ENCODE measurements around the gene CEACAM5. TPM values are rescaled to one million over a fixed set of nuclear protein-coding genes. Genes with fewer than 3 reads are reported as not detected.

The CEACAM5 gene
- total RNA-seq, 1 experiment from 2014 or later = 0.46 TPM

DNA sequence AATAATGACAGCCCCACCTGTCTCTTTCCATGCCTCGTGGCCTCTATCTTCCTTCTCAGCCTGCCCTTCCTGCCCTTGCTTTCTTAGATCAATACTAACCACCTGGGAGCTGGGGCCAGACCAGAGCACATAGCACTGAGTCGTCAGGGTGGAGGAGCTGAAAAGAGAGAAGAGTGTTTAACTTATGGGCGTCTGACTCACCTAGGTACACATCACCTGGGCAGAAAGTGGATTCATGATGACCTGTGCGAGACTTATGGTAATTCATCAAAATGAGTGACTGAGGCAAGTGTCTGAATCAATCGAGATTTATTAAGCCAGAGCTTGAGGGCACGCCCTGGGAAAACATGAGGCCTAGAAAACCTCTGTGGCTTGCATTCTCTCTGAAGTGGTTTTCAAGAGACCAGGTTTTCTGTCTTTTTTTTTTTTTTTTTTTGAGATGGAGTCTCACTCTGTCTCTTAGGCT, 66.1 kb downstream of the CEACAM5 start (continued):
- TF ChIP-seq, protein P1, sequence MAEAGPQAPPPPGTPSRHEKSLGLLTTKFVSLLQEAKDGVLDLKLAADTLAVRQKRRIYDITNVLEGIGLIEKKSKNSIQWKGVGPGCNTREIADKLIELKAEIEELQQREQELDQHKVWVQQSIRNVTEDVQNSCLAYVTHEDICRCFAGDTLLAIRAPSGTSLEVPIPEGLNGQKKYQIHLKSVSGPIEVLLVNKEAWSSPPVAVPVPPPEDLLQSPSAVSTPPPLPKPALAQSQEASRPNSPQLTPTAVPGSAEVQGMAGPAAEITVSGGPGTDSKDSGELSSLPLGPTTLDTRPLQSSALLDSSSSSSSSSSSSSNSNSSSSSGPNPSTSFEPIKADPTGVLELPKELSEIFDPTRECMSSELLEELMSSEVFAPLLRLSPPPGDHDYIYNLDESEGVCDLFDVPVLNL (CRISPR knock-in tag; IDR thresholded peaks at IDR 0.05; ENCODE audit: borderline replicate concordance, low read depth) = no peak
- no peak for TF ChIP-seq TP53 (CRISPR knock-in tag; IDR thresholded peaks at IDR 0.05)
- TF ChIP-seq TEAD4 (CRISPR knock-in tag; IDR thresholded peaks at IDR 0.05) = no peak
- TF ChIP-seq, protein P2, sequence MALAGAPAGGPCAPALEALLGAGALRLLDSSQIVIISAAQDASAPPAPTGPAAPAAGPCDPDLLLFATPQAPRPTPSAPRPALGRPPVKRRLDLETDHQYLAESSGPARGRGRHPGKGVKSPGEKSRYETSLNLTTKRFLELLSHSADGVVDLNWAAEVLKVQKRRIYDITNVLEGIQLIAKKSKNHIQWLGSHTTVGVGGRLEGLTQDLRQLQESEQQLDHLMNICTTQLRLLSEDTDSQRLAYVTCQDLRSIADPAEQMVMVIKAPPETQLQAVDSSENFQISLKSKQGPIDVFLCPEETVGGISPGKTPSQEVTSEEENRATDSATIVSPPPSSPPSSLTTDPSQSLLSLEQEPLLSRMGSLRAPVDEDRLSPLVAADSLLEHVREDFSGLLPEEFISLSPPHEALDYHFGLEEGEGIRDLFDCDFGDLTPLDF (CRISPR knock-in tag; IDR thresholded peaks at IDR 0.05) = no peak
- TF ChIP-seq, protein P3, sequence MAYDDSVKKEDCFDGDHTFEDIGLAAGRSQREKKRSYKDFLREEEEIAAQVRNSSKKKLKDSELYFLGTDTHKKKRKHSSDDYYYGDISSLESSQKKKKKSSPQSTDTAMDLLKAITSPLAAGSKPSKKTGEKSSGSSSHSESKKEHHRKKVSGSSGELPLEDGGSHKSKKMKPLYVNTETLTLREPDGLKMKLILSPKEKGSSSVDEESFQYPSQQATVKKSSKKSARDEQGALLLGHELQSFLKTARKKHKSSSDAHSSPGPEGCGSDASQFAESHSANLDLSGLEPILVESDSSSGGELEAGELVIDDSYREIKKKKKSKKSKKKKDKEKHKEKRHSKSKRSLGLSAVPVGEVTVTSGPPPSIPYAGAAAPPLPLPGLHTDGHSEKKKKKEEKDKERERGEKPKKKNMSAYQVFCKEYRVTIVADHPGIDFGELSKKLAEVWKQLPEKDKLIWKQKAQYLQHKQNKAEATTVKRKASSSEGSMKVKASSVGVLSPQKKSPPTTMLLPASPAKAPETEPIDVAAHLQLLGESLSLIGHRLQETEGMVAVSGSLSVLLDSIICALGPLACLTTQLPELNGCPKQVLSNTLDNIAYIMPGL (CRISPR knock-in tag; IDR thresholded peaks at IDR 0.05) = no peak
- TF ChIP-seq, protein P4, sequence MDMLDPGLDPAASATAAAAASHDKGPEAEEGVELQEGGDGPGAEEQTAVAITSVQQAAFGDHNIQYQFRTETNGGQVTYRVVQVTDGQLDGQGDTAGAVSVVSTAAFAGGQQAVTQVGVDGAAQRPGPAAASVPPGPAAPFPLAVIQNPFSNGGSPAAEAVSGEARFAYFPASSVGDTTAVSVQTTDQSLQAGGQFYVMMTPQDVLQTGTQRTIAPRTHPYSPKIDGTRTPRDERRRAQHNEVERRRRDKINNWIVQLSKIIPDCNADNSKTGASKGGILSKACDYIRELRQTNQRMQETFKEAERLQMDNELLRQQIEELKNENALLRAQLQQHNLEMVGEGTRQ (CRISPR knock-in tag; IDR thresholded peaks at IDR 0.05) = no peak

DNA sequence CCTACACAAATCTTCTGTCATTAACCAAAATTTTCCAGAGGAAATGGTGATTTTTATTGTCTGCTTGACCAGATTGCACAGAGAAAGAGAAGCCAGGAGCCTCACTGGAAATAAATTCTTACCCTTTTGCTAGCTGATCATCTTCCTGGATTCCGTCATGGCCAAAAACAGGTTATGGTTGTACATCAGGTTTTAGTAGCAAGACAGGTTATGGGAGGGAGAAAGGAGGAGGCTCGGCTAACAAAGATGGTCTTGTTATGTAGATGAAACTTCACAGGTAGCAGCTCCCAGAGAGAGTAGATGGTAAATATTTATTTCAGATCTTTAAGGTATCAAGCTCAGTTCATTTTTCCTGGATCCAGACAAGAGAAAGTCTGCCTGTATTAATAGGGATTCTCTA, 68.3 kb downstream of the CEACAM5 start:
- CTCF ChIA-PET = interaction anchor here (1.0 to 5.3 kb wide), 8 partner anchors 9 to 328 kb away, joined by 3 to 55 read pairs (median 4); no protein-coding TSS in a partner anchor
- TF ChIP-seq, protein P5, sequence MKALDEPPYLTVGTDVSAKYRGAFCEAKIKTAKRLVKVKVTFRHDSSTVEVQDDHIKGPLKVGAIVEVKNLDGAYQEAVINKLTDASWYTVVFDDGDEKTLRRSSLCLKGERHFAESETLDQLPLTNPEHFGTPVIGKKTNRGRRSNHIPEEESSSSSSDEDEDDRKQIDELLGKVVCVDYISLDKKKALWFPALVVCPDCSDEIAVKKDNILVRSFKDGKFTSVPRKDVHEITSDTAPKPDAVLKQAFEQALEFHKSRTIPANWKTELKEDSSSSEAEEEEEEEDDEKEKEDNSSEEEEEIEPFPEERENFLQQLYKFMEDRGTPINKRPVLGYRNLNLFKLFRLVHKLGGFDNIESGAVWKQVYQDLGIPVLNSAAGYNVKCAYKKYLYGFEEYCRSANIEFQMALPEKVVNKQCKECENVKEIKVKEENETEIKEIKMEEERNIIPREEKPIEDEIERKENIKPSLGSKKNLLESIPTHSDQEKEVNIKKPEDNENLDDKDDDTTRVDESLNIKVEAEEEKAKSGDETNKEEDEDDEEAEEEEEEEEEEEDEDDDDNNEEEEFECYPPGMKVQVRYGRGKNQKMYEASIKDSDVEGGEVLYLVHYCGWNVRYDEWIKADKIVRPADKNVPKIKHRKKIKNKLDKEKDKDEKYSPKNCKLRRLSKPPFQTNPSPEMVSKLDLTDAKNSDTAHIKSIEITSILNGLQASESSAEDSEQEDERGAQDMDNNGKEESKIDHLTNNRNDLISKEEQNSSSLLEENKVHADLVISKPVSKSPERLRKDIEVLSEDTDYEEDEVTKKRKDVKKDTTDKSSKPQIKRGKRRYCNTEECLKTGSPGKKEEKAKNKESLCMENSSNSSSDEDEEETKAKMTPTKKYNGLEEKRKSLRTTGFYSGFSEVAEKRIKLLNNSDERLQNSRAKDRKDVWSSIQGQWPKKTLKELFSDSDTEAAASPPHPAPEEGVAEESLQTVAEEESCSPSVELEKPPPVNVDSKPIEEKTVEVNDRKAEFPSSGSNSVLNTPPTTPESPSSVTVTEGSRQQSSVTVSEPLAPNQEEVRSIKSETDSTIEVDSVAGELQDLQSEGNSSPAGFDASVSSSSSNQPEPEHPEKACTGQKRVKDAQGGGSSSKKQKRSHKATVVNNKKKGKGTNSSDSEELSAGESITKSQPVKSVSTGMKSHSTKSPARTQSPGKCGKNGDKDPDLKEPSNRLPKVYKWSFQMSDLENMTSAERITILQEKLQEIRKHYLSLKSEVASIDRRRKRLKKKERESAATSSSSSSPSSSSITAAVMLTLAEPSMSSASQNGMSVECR (CRISPR knock-in tag; IDR thresholded peaks at IDR 0.05; ENCODE audit: borderline replicate concordance) = no peak
- TF ChIP-seq JUN (CRISPR knock-in tag; IDR thresholded peaks at IDR 0.05) (no peak), ZNF232 (CRISPR knock-in tag; IDR thresholded peaks at IDR 0.05) (no peak), CREM (CRISPR knock-in tag; IDR thresholded peaks at IDR 0.05) (no peak), RORB (CRISPR knock-in tag; IDR thresholded peaks at IDR 0.05) (no peak), FOXK1 (CRISPR knock-in tag; IDR thresholded peaks at IDR 0.05) (no peak), HMGA2 (CRISPR knock-in tag; IDR thresholded peaks at IDR 0.05) (no peak)
- Mint-ChIP-seq H3K27ac (no peak overlapping the region), H3K27me3 (ENCODE audit: low read depth) (no peaks in the 10 kb centered on the region), H3K4me3 (no peak overlapping the region), H3K36me3 (no peaks in the 10 kb centered on the region), H3K9me3 (0 out of 2 replicates have a peak, but pooled peaks cover 3% of the 10 kb centered on the region), H3K4me1 (peaks cover 17% of the 10 kb centered on the region)
- DNase-seq (ENCODE audit: low spot score) (no peak), ATAC-seq (no peak)
- POLR2A ChIA-PET = no interaction called here

Other genes with a start within 250 kb of the CEACAM5 start
- 0.35 to 0.55 TPM in 2 of 3 replicates, not detected in the other for gene CEACAM21, start 132.5 kb upstream of the CEACAM5 start, total RNA-seq (2021)
- not detected in 3 replicates for gene CEACAM4, start 81.6 kb upstream of the CEACAM5 start, total RNA-seq (2021)
- 0.15 to 0.21 TPM (median 0.18 TPM) in 3 replicates for gene CEACAM7, start 20.4 kb upstream of the CEACAM5 start, total RNA-seq (2021)
- 0.37 to 0.53 TPM (median 0.41 TPM) in 3 replicates for gene CEACAM6, start 46.9 kb downstream of the CEACAM5 start, total RNA-seq (2021)
- not detected in 3 replicates for gene CEACAM3, start 88.0 kb downstream of the CEACAM5 start, total RNA-seq (2021)
- not detected in 3 replicates for gene LYPD4, start 136.1 kb downstream of the CEACAM5 start, total RNA-seq (2021)
- not detected in 3 replicates for gene DMRTC2, start 136.4 kb downstream of the CEACAM5 start, total RNA-seq (2021)
- 3,152 to 3,787 TPM (median 3,713 TPM) in 3 replicates for gene RPS19, start 151.6 kb downstream of the CEACAM5 start, total RNA-seq (2021)
- gene CD79A, start 168.7 kb downstream of the CEACAM5 start, total RNA-seq (2021) = 0.42 to 1.2 TPM (median 0.71 TPM) in 3 replicates
- gene ARHGEF1, start 174.6 kb downstream of the CEACAM5 start, total RNA-seq (2021) = 77.2 to 102 TPM (median 82.9 TPM) in 3 replicates
- gene ERFL, start 219.8 kb downstream of the CEACAM5 start, total RNA-seq (2021) = 0.30 to 0.66 TPM (median 0.31 TPM) in 3 replicates

Measured in WTC11 (cell line).